T-helper 2 cell treated with Interferon-gamma antibody and Interleukin-4, amounts not matched to agents 5 μg/mL and 100 μg/mL, for 36 hours (primary cell): ENCODE measurements around the gene POM121C.
"Not testable (repeated sequence)": the region's sequence is repeated elsewhere in the genome, so short reads cannot be mapped to it uniquely, and the experiment has no call there.

Source experiments
- DNase-seq: peaks from one replicate; pipeline ENCODE4 v3.0.0; 2021; ENCODE audit warnings: low spot score
- H3K27ac Mint-ChIP-seq: one replicate; pipeline ENCODE4 v1.8.0; 2021; ENCODE audit warnings: mild to moderate bottlenecking, mixed read lengths
- H3K27me3 Mint-ChIP-seq: one replicate; pipeline ENCODE4 v1.8.0; 2021; ENCODE audit warnings: low read depth, mixed read lengths
- H3K36me3 Mint-ChIP-seq: one replicate; pipeline ENCODE4 v1.8.0; 2021; ENCODE audit warnings: low read depth, mixed read lengths
- H3K4me1 Mint-ChIP-seq: one replicate; pipeline ENCODE4 v1.8.0; 2021; ENCODE audit warnings: low read depth, mixed read lengths
- H3K4me3 Mint-ChIP-seq: one replicate; pipeline ENCODE4 v1.8.0; 2022; ENCODE audit warnings: mild to moderate bottlenecking, moderate library complexity, mixed read lengths
- H3K9me3 Mint-ChIP-seq: one replicate; pipeline ENCODE4 v1.8.0; 2021; ENCODE audit warnings: mixed read lengths

POM121C gene

GRCh38 chr7:75416787-75417186 is 69.3 kb downstream of the POM121C start:
- not testable (repeated sequence) for H3K27ac Mint-ChIP-seq, DNase-seq, H3K4me1 Mint-ChIP-seq, H3K9me3 Mint-ChIP-seq, H3K4me3 Mint-ChIP-seq, H3K27me3 Mint-ChIP-seq
- peaks cover 17% of the 10 kb centered on the region for H3K36me3 Mint-ChIP-seq

GRCh38 chr7:75415829-75416373 is 70.2 kb downstream of the POM121C start:
- H3K4me1 Mint-ChIP-seq, H3K9me3 Mint-ChIP-seq, H3K27ac Mint-ChIP-seq, DNase-seq, H3K27me3 Mint-ChIP-seq, H3K4me3 Mint-ChIP-seq: not testable (repeated sequence)
- peaks cover 17% of the 10 kb centered on the region for H3K36me3 Mint-ChIP-seq

GRCh38 chr7:75415428-75415817 is 70.7 kb downstream of the POM121C start:
- peaks cover 15% of the 10 kb centered on the region for H3K36me3 Mint-ChIP-seq
- DNase-seq = not testable (repeated sequence)

GRCh38 chr7:75414708-75415427 is 71.2 kb downstream of the POM121C start:
- H3K36me3 Mint-ChIP-seq = peaks cover 10% of the 10 kb centered on the region
- not testable (repeated sequence) for H3K4me3 Mint-ChIP-seq

More at GRCh38 chr7:75415428-75415817, 70.7 kb downstream of the POM121C start:
- H3K9me3 Mint-ChIP-seq, H3K27me3 Mint-ChIP-seq, H3K4me1 Mint-ChIP-seq, H3K4me3 Mint-ChIP-seq, H3K27ac Mint-ChIP-seq: not testable (repeated sequence)

GRCh38 chr7:75414204-75414603 is 71.9 kb downstream of the POM121C start:
- not testable (repeated sequence) for H3K36me3 Mint-ChIP-seq, H3K27ac Mint-ChIP-seq

More at GRCh38 chr7:75414708-75415427, 71.2 kb downstream of the POM121C start:
- H3K4me1 Mint-ChIP-seq, DNase-seq, H3K27me3 Mint-ChIP-seq, H3K27ac Mint-ChIP-seq, H3K9me3 Mint-ChIP-seq: not testable (repeated sequence)

GRCh38 chr7:75410823-75411173 is 75.3 kb downstream of the POM121C start:
- not testable (repeated sequence) for H3K36me3 Mint-ChIP-seq, H3K9me3 Mint-ChIP-seq, H3K4me3 Mint-ChIP-seq, H3K27me3 Mint-ChIP-seq, H3K4me1 Mint-ChIP-seq, DNase-seq, H3K27ac Mint-ChIP-seq

More at GRCh38 chr7:75414204-75414603, 71.9 kb downstream of the POM121C start:
- H3K27me3 Mint-ChIP-seq, H3K9me3 Mint-ChIP-seq, H3K4me1 Mint-ChIP-seq, H3K4me3 Mint-ChIP-seq, DNase-seq: not testable (repeated sequence)

- H3K9me3 Mint-ChIP-seq, H3K27ac Mint-ChIP-seq, DNase-seq, H3K36me3 Mint-ChIP-seq, H3K4me1 Mint-ChIP-seq, H3K27me3 Mint-ChIP-seq: not testable (repeated sequence)
- H3K4me3 Mint-ChIP-seq = peak overlapping the region; percentile 51
These were observed 75.9 kb downstream of the POM121C start for GRCh38 chr7:75409880-75410822.

GRCh38 chr7:75404663-75405062 is 81.4 kb downstream of the POM121C start:
- not testable (repeated sequence) for H3K4me3 Mint-ChIP-seq, H3K4me1 Mint-ChIP-seq, DNase-seq, H3K9me3 Mint-ChIP-seq, H3K36me3 Mint-ChIP-seq, H3K27ac Mint-ChIP-seq, H3K27me3 Mint-ChIP-seq

GRCh38 chr7:75403455-75404443 is 82.3 kb downstream of the POM121C start:
- H3K27me3 Mint-ChIP-seq, H3K4me1 Mint-ChIP-seq, H3K4me3 Mint-ChIP-seq, H3K36me3 Mint-ChIP-seq, DNase-seq, H3K9me3 Mint-ChIP-seq, H3K27ac Mint-ChIP-seq: not testable (repeated sequence)

GRCh38 chr7:75400575-75400974 is 85.5 kb downstream of the POM121C start:
- not testable (repeated sequence) for H3K27me3 Mint-ChIP-seq, H3K4me3 Mint-ChIP-seq, H3K4me1 Mint-ChIP-seq, H3K36me3 Mint-ChIP-seq, H3K27ac Mint-ChIP-seq, H3K9me3 Mint-ChIP-seq, DNase-seq

GRCh38 chr7:75398771-75399700 is 87.1 kb downstream of the POM121C start:
- not testable (repeated sequence) for H3K4me3 Mint-ChIP-seq, H3K4me1 Mint-ChIP-seq, H3K36me3 Mint-ChIP-seq, H3K27me3 Mint-ChIP-seq, H3K27ac Mint-ChIP-seq, DNase-seq, H3K9me3 Mint-ChIP-seq

- H3K9me3 Mint-ChIP-seq, H3K4me1 Mint-ChIP-seq, H3K36me3 Mint-ChIP-seq, DNase-seq, H3K4me3 Mint-ChIP-seq, H3K27me3 Mint-ChIP-seq, H3K27ac Mint-ChIP-seq: not testable (repeated sequence)
These were observed 88.2 kb downstream of the POM121C start for GRCh38 chr7:75397865-75398264.

GRCh38 chr7:75395329-75395728 is 90.8 kb downstream of the POM121C start, which contains the start of gene TRIM73:
TSS of gene TRIM73 (plus strand) at chr7:75395629. CDS start at chr7:75398934, 3,305 bp downstream.
- H3K36me3 Mint-ChIP-seq, H3K4me1 Mint-ChIP-seq, DNase-seq, H3K9me3 Mint-ChIP-seq, H3K27ac Mint-ChIP-seq, H3K4me3 Mint-ChIP-seq, H3K27me3 Mint-ChIP-seq: not testable (repeated sequence)
